ENCODE data around the gene SLC2A4. TPM values are rescaled to one million over a fixed set of nuclear protein-coding genes. Genes with fewer than 3 reads are reported as not detected.

SLC2A4 gene
- total and polyA plus RNA-seq, 2 of the 4 experiments (the other 2 are of a cell fraction), result 0.07 TPM; not detected in 1

DNA sequence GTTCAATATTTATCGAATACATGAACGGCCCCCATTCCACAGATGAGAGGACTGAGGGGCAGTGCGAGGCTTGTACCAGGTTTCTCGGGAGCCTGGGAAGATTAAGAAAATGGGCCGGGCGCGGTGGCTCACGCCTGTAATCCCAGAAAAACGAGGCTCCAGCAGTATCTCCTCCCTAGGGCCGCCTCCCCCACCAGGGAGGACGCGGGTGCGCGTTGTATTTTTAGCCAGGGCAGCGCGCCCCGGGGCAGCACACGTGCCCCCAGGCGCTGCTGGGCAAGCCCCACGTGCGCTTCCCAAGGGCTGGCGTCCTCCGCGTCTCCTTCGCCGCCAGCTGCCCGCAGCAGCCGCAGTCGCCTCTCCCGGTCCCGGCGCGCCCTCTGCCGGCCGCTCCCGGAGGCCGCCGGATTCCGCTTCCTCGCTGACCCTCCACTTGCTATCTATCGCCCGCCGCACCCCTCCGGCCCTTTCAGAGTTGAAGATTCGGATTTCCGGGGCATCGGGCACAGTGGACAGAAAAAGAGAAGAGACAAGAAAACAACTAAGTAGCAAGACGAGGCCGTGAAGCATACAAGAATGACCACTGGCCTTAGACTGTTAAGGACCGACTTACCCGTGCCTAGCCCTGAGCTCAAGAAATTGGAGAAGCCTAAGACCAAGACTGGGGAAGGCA is 14.8 kb downstream of the SLC2A4 start (continued):
- TF ChIP-seq RFX5 (IDR thresholded peaks at IDR 0.05; ENCODE audit: low read depth, low read length) (no peak), SMC3 (IDR thresholded peaks at IDR 0.05; ENCODE audit: low read depth, low read length) (peak; percentile 92)

GRCh38 chr17:7304179-7304578 is 22.7 kb downstream of the SLC2A4 start:
- intact Hi-C loops (cut with micrococcal nuclease), result no loop called here
- H2AK5ac ChIP-seq (ENCODE audit: low read depth, low read length), result no peak overlapping the region
- no peak overlapping the region for H3K56ac ChIP-seq (ENCODE audit: extremely low read depth, insufficient read depth, low read length)
- ChIA-PET CTCF (no interaction called here), POLR2A (ENCODE audit: unreplicated experiment) (no interaction called here)
- H2AFZ ChIP-seq (replicated peaks; ENCODE audit: low read length, poor library complexity), result no peak overlapping the region
- no peak overlapping the region for H2BK5ac ChIP-seq (ENCODE audit: low read depth, low read length, poor library complexity, severe bottlenecking)
- H2BK120ac ChIP-seq (ENCODE audit: low read depth, low read length), result no peak overlapping the region
- H3K14ac ChIP-seq (replicated peaks; ENCODE audit: low read depth, low read length), result no peak overlapping the region
- H3K18ac ChIP-seq (ENCODE audit: low read depth, low read length), result no peak overlapping the region
- no peak overlapping the region for H4K8ac ChIP-seq (ENCODE audit: low read depth in 2 of 2, low read length in 2 of 2)
- H3K36me3 ChIP-seq (ENCODE audit: control insufficient read depth, insufficient read depth, low read length), result no peaks in the 10 kb centered on the region
- H3K27ac ChIP-seq (ENCODE audit: insufficient read depth, low read length), result no peak overlapping the region
- H3K9me1 ChIP-seq (ENCODE audit: insufficient read depth, low read length), result no peaks in the 10 kb centered on the region
- no peaks in the 10 kb centered on the region for H3K4me1 ChIP-seq (ENCODE audit: control insufficient read depth, insufficient read depth, low read length)
- no CpG with 5 or more reads among the region's 7 CpGs for WGBS, 2 experiments (ENCODE audit: extremely low coverage in 2 of 2, insufficient read length in 1 of 2)
- no peak overlapping the region for H3K23ac ChIP-seq (ENCODE audit: low read depth, low read length)
- H3K79me1 ChIP-seq (ENCODE audit: low read depth in 1 of 2, low read length in 2 of 2), result peaks cover 0 to 9% of the 10 kb centered on the region in 2 experiments; a peak in 2 of 4 replicates
- ATAC-seq (ENCODE audit: low read depth) (no peak), DNase-seq (no peak)
- H4K5ac ChIP-seq (ENCODE audit: low read depth, low read length), result no peak overlapping the region
- H3K4me2 ChIP-seq (ENCODE audit: low read depth, low read length), result no peak overlapping the region
- H4K91ac ChIP-seq (ENCODE audit: insufficient read depth, low read depth, low read length), result no peak overlapping the region
- peaks cover 10% of the 10 kb centered on the region for H4K20me1 ChIP-seq (ENCODE audit: insufficient read depth, low read length)
- no peak overlapping the region for H3K4ac ChIP-seq (ENCODE audit: low read depth, low read length)
- in situ Hi-C loops (cut with MboI; ENCODE audit: low sequenced_read_pairs), result loop anchor here (10.0 kb wide), 1 partner anchor 259 kb away; the partner anchor contains the start of gene SLC16A11
- H3K27me3 ChIP-seq (ENCODE audit: control insufficient read depth, insufficient read depth, low read length), result peaks cover 3% of the 10 kb centered on the region; the same call in 1 of the 2 replicates
- H3K4me3 ChIP-seq (ENCODE audit: insufficient read depth, low read depth, low read length), result no peak overlapping the region
- H2BK15ac ChIP-seq (ENCODE audit: low read depth, low read length), result no peak overlapping the region
- no peak overlapping the region for H3K9ac ChIP-seq (ENCODE audit: low read depth, low read length)
- BruUV-seq (replicated peaks), result no TSS peak
- H2BK20ac ChIP-seq (ENCODE audit: low read depth, low read length), result no peak overlapping the region
- dilution Hi-C loops (cut with HindIII; ENCODE audit: low sequenced_read_pairs, unreplicated experiment), result no loop called here
- TF ChIP-seq CHD1 (IDR thresholded peaks at IDR 0.05; ENCODE audit: low read depth, low read length), result no peak
- TF ChIP-seq, protein P1, sequence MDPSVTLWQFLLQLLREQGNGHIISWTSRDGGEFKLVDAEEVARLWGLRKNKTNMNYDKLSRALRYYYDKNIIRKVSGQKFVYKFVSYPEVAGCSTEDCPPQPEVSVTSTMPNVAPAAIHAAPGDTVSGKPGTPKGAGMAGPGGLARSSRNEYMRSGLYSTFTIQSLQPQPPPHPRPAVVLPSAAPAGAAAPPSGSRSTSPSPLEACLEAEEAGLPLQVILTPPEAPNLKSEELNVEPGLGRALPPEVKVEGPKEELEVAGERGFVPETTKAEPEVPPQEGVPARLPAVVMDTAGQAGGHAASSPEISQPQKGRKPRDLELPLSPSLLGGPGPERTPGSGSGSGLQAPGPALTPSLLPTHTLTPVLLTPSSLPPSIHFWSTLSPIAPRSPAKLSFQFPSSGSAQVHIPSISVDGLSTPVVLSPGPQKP (IDR thresholded peaks at IDR 0.05; ENCODE audit: borderline replicate concordance, low read depth, low read length), result no peak
- TF ChIP-seq RFX5 (IDR thresholded peaks at IDR 0.05; ENCODE audit: low read depth, low read length), result no peak
- no peak for TF ChIP-seq SMC3 (IDR thresholded peaks at IDR 0.05; ENCODE audit: low read depth, low read length)
- TF ChIP-seq CEBPB (IDR thresholded peaks at IDR 0.05; ENCODE audit: low read depth, low read length), result no peak
- no peak for TF ChIP-seq MAFK (IDR thresholded peaks at IDR 0.05; ENCODE audit: low read depth, low read length)
- no peaks in the 10 kb centered on the region for H3K9me3 ChIP-seq (ENCODE audit: control insufficient read depth, insufficient read depth, low read length)
- H2AK9ac ChIP-seq (replicated peaks; ENCODE audit: low read depth, low read length, poor library complexity), result no peak overlapping the region

Data from IMR-90 (cell line).